HG03025 (cell line): ENCODE measurements around the gene PRKAR2B.
A peak's percentile ranks its signal among the peaks of the same experiment; 100 is the strongest.

ENCODE experiments used
- ATAC-seq: cut with Tn5 transposase; IDR thresholded peaks from one replicate; pipeline ENCODE4 v1.9.1; 2021; ENCODE audit warnings: mild to moderate bottlenecking, moderate library complexity; ENCODE audit not compliant: unreplicated experiment, low FRiP score

The PRKAR2B gene

GRCh38 chr7:107171496-107171895 lies 127.0 kb downstream of the PRKAR2B start:
- no peak for ATAC-seq

DNA sequence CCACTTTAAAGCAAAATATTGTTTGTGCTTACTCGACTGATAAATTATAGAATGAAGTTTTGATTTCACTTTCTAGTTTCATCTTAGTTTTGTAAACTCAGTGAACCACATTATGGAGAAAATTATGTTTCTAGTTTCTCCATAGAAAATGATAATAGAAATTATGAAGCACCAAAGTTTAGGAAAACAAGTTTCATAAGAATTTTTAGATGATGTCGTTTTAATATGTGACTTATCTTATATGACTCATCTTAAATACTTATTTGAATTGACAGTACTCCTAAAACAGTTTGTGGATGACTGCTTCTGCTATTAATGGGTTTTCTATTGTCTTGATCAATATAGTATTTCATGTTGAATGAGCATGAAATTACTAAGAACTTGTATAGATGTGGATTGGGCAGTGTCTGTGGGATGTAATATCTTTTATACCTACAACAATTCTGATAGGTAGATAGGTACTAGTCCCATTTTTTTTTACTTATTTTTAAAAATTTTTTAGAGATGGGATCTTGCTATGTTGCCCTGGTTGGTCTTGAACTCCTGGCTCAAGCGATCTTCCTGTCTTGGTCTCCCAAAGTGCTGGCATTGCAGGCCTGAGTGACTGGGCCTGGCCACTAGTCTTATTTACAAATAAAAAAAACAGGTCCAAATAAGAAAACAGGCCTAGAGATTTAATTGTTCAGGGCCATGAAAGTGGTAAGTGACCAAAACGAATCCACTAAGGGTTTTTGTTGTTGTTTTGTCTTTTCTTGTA lies 127.9 kb downstream of the PRKAR2B start:
- ATAC-seq = no peak

- no peak for ATAC-seq
These were observed 128.7 kb downstream of the PRKAR2B start for GRCh38 chr7:107173191-107173590.

GRCh38 chr7:107173691-107174406 lies 129.3 kb downstream of the PRKAR2B start:
- ATAC-seq = peak; percentile 64

GRCh38 chr7:107179326-107180164 lies 135.0 kb downstream of the PRKAR2B start:
- no peak for ATAC-seq

- no peak for ATAC-seq
These were observed 135.9 kb downstream of the PRKAR2B start for GRCh38 chr7:107180378-107180777.

DNA sequence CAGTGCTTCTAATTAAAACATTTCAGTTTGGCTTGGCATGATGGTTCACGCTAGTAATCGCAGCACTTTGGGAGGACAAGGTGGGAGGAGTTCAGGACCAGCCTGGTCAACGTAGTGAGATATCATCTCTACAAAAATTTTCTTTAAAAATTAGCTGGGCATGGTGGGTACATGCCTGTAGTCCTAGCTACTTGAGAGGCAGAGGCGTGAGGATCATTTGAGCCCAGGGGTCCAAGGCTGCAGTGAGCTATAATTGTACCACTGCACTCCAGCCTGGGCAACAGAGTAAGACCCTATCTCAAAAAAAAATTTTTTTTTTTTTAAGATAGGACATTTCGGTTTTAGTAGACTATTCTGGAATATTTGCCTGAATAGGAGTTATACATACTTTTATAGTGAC lies 136.7 kb downstream of the PRKAR2B start:
- no peak for ATAC-seq

DNA sequence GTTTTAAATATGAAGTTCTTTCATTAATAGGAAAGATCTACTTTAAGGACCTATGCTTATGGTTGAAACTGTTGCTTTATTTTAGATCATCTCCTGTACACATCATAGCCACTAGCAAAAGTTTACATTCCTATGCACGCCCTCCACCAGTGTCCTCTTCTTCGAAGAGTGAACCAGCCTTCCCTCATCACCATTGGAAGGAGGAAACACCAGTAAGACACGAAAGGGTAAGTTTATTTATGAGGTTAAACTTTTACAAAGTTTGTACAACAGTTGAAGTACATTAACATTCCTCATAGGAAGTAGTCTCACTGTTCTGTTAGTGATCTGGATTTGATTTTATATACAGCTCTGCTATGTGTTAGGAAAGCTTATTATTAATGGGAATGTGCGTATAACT lies 141.2 kb downstream of the PRKAR2B start:
- no peak for ATAC-seq

GRCh38 chr7:107186240-107186639 lies 141.7 kb downstream of the PRKAR2B start:
- ATAC-seq = no peak

DNA sequence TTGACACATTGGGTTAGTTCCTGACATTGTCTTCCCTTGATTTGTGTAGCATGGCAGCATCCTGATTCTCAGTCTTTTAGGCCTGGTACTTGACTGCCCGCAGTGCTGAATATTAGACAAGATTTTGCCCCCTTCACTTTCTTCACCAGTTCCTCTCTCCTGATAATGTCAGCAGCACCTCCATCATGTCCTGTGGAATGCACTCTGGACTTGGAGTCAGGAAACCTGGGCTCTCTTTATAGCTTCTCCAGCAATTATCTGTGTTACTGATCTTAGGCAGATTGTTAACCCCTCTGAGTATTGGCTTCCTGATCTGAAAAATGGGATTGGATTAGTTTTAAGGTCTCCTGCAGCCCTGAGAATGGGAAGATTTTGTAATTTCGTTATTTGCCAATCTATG lies 143.3 kb downstream of the PRKAR2B start:
- no peak for ATAC-seq

DNA sequence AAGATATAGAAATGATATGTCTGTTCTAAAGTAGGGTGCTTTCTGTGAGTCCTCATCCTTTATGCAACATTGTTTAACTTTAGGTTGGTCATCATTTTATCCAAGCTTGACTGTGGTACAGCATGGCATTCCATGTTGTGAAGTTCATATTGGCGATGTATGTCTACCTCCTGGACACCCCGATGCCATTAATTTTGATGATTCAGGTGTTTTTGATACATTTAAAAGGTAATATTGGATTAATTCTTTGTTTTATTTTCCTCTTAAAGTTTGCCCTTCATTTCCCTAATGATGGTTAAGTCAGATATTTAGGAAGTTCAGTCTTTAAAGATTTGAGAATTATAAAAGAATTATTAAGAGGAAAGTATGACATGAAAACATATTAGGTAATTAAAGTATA lies 145.6 kb downstream of the PRKAR2B start:
- ATAC-seq = no peak

DNA sequence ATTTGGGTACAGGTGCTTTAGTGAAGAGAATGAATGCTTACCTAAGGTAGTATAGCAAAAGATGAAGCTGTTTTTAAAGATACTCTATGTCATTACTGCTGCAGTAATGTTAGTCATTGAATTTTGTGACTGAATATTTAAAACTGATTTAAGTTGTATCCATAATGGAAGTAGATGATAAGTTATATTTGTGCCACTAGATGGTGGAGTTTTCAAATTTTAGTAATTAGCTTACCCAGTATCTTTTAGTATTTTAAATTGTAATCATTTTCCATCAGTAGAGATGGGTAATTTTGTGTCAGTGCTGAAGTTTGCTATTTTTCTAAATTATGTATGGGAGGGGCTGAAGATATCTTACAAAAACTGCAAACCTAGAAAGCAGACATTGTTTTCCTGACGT lies 149.5 kb downstream of the PRKAR2B start:
- no peak for ATAC-seq

DNA sequence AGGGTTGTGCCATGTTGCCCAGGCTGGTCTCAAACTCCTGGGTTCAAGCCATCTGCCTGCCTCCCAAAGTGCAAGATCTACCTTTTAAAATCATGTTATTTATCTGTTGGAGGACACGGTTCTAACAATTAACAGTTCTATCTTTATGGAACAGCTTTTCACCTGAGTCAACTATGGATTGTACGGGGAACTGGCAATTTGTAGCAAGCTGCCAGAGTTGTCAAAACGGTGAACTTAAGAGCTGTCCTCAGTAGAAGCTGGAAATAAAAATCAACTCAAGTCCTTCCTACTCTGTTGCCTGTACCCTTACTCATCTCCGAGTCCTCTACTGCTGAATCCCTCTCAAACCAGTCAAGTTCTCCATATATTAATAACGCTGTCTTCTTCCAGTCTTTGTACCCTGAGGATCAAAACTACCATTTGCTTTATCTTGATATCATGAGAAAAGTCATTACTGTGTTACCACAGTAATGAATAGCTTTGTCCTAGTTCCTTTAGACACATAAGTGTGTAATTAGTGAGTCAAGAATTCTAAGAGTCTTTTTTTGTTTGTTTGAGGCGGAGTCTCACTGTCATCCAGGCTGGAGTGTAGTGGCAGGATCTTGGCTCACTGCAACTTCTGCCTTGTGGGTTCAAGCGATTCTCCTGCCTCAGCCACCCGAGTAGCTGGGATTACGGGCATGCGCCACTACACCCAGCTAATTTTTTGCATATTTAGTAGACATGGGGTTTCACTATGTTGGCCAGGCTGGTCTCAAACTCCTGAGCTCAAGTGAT lies 152.5 kb downstream of the PRKAR2B start:
- ATAC-seq = no peak

DNA sequence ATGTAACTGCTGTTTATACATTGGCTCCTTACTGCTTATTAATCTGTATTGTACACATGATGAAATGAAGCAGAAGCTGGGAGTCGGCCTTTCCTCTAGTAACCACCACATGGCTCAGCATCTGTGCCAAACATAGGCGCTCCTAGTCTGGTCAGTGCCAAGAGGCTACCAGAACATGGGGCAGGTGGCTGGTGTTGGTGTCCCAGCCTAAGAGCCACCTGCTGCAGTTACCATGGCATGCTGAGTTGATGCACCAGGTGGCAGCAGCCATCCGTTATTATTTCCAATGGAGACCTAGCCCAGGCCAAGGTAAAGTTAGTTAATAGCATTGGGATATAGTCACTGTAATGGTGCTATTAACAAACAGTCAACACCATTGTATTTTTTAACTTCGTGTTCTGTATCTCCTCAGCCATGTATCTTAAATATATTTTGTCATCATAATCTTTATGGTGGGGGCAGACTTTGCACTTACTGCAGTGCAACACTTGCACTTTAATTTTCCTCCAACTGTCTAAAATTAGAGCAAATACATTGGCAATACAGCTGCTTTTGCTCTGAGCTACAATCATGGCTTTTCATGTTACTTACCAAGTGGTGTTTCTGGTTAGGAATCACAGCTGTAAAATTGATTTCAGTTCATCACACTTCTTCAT lies 157.4 kb downstream of the PRKAR2B start:
- ATAC-seq = no peak

GRCh38 chr7:107203607-107204006 lies 159.1 kb downstream of the PRKAR2B start:
- ATAC-seq = no peak

GRCh38 chr7:107206136-107206535 lies 161.6 kb downstream of the PRKAR2B start:
- ATAC-seq = no peak

- ATAC-seq = no peak
These were observed 162.2 kb downstream of the PRKAR2B start for GRCh38 chr7:107206706-107207105.

- no peak for ATAC-seq
These were observed 163.0 kb downstream of the PRKAR2B start for GRCh38 chr7:107207459-107207858.

DNA sequence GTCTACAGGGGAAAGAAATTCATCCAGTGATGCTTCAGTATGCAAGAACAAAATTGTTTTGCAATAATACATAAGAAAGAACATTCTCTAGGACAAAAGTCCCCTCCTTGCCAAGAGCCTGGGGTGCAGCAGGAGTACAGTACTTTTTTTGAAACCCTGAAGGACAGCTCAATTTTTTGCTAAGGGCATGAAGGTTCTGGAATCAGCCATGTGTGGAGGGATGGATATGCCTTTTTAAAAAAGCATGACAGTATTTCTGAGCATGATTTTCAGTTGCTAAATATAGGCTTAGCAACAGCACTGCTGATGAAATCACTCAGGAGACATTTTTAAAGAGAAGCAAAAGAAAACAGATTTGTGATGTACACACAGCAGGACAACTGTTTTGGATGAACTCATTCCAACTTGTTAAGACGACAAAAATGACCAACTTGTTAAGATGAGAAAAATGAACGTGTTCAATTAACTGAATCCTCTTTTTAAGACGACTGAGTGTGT lies 163.6 kb downstream of the PRKAR2B start:
- ATAC-seq = no peak

GRCh38 chr7:107208563-107208962 lies 164.1 kb downstream of the PRKAR2B start:
- no peak for ATAC-seq
